HCT116 (cell line): Measurements from ENCODE around the gene KNL1. TPM values are rescaled to one million over a fixed set of nuclear protein-coding genes. Genes with fewer than 3 reads are reported as not detected.

Experiments used
- ATAC-seq: fragments of 200-7000 bp; cut with Tn5 transposase; 2 replicates; pipeline ENCODE4 v1.9.1; 2020; ENCODE audit warnings: mild to moderate bottlenecking, moderate library complexity
- BruUV-seq: library from RNA; stranded (reverse); fragments of 400-500 nt; replicated peaks from 2 replicates; lab custom pipeline; 2021; lab: Mats Ljungman, UMichigan
- CTCF ChIA-PET: fragments of 300-600 bp; sonication (Branson Sonifier 250); formaldehyde crosslinking; loops from one replicate; lab custom pipeline; 2021; ENCODE audit warnings: antibody characterized with exemption; lab: Charles Lee
- POLR2A ChIA-PET: fragments of 300-600, 350-600 bp; sonication (Branson Sonifier 250); formaldehyde crosslinking; loops from one replicate; lab custom pipeline; 2021; ENCODE audit warnings: antibody characterized with exemption; lab: Charles Lee
- RAD21 ChIA-PET, 2 experiments: fragments of 300-600 bp; sonication (Branson Sonifier 250); formaldehyde crosslinking; loops; one replicate each; lab custom pipeline; 2023; ENCODE audit warnings: low total read pairs in 2 of 2; ENCODE audit not compliant: uncharacterized antibody in 2 of 2, unreplicated experiment in 2 of 2, low non-redundant PET in 1 of 2; lab: Charles Lee
- DNase-seq: peaks from one replicate; pipeline ENCODE4 v3.0.0-alpha.2; 2010; ENCODE audit warnings: low read depth, low spot score
- H2AFZ ChIP-seq: fragments of 200-600 bp; shearing (Covaris generic), sonication (generic); 2 replicates; pipeline ENCODE4 v1.6.1; 2017; ENCODE audit warnings: low read depth, mixed run types, mixed read lengths, antibody characterized with exemption, low read length; ENCODE audit not compliant: poor library complexity, severe bottlenecking
- H3K27ac ChIP-seq: 2 replicates; pipeline ENCODE4 v1.5.1; 2012; ENCODE audit warnings: low read depth, low read length
- H3K27me3 ChIP-seq: fragments of 200-600 bp; sonication (generic); 2 replicates; pipeline ENCODE4 v1.6.1; 2016; ENCODE audit warnings: mixed run types, low read length, mixed read lengths; ENCODE audit not compliant: insufficient read depth
- H3K36me3 ChIP-seq, 2 experiments: fragments of 200-500 bp in 1 of 2; fragments of 200-600 bp in 1 of 2; sonication (Bioruptor generic) in 1 of 2; sonication (generic) in 1 of 2; 2 replicates each; pipeline versions ENCODE4 v1.5.1 to v1.6.1; 2014 to 2016; ENCODE audit warnings: low read length in 2 of 2, inconsistent platforms in 1 of 2, mixed read lengths in 1 of 2, mixed run types in 1 of 2; ENCODE audit not compliant: insufficient read depth in 2 of 2, control insufficient read depth in 1 of 2
- H3K4me1 ChIP-seq, 2 experiments: fragments of 200-600 bp in 1 of 2; sonication (generic) in 1 of 2; 2 replicates each; pipeline versions ENCODE4 v1.5.1 to v1.6.1; 2012 to 2017; ENCODE audit warnings: low read length in 2 of 2, inconsistent platforms in 1 of 2, mild to moderate bottlenecking in 1 of 2, mixed read lengths in 1 of 2, mixed run types in 1 of 2, moderate library complexity in 1 of 2; ENCODE audit not compliant: insufficient read depth in 2 of 2, control insufficient read depth in 1 of 2
- H3K4me2 ChIP-seq: fragments of 200-600 bp; sonication (generic); 2 replicates; pipeline ENCODE4 v1.6.1; 2017; ENCODE audit warnings: mixed run types, low read length, mixed read lengths
- H3K4me3 ChIP-seq, 2 experiments: fragments of 200-600 bp in 1 of 2; sonication (generic) in 1 of 2; replicated peaks in 1 of 2; 2 replicates each; pipeline ENCODE4 v1.5.1; 2011 to 2016; ENCODE audit warnings: low read length in 2 of 2, control low read depth in 1 of 2, low read depth in 1 of 2, mild to moderate bottlenecking in 1 of 2, mixed read lengths in 1 of 2, mixed run types in 1 of 2
- H3K79me2 ChIP-seq: fragments of 200-600 bp; sonication (generic); 2 replicates; pipeline ENCODE4 v1.6.1; 2017; ENCODE audit warnings: mild to moderate bottlenecking, mixed run types, low read length, moderate library complexity, mixed read lengths; ENCODE audit not compliant: insufficient read depth
- H3K9ac ChIP-seq: fragments of 200-600 bp; sonication (generic); 2 replicates; pipeline ENCODE4 v1.6.1; 2016; ENCODE audit warnings: low read length, mixed read lengths
- H3K9me2 ChIP-seq: fragments of 200-600 bp; sonication (generic), shearing (Covaris generic); 2 replicates; pipeline ENCODE4 v1.6.1; 2017; ENCODE audit warnings: mixed run types, mild to moderate bottlenecking, moderate library complexity; ENCODE audit not compliant: insufficient read depth
- H3K9me3 ChIP-seq, 2 experiments: fragments of 200-500 bp in 1 of 2; fragments of 200-600 bp in 1 of 2; sonication (Bioruptor generic) in 1 of 2; sonication (generic) in 1 of 2; 2 replicates each; pipeline ENCODE4 v1.6.1; 2014 to 2017; ENCODE audit warnings: low read length in 2 of 2, mixed read lengths in 2 of 2, inconsistent platforms in 1 of 2, low read depth in 1 of 2, mild to moderate bottlenecking in 1 of 2, mixed run types in 1 of 2, moderate library complexity in 1 of 2; ENCODE audit not compliant: control insufficient read depth in 1 of 2, insufficient read depth in 1 of 2
- H4K20me1 ChIP-seq: fragments of 200-600 bp; sonication (generic), shearing (Covaris generic); 2 replicates; pipeline ENCODE4 v1.6.1; 2017; ENCODE audit warnings: mixed run types, mild to moderate bottlenecking, moderate library complexity; ENCODE audit not compliant: insufficient read depth
- CTCF ChIP-seq, 3 experiments: fragments of 200-600 bp in 1 of 3; sonication (generic) in 1 of 3; IDR thresholded peaks in 2 of 3; conservative IDR thresholded peaks in 1 of 3; 2 replicates each; pipeline ENCODE4 v1.5.1; 2012 to 2017; ENCODE audit warnings: low read depth in 2 of 3, low read length in 2 of 3, antibody characterized with exemption in 1 of 3, borderline replicate concordance in 1 of 3, control low read depth in 1 of 3, mild to moderate bottlenecking in 1 of 3, mixed read lengths in 1 of 3, mixed run types in 1 of 3, moderate library complexity in 1 of 3; ENCODE audit not compliant: insufficient read depth in 1 of 3
- EGR1 ChIP-seq: IDR thresholded peaks from 2 replicates; pipeline ENCODE4 v1.6.1; 2012; ENCODE audit warnings: low read depth
- ELF1 ChIP-seq: IDR thresholded peaks from 2 replicates; pipeline ENCODE4 v1.6.1; 2012; ENCODE audit warnings: low read depth, borderline replicate concordance
- EZH2 ChIP-seq: fragments of 200-600 bp; sonication (generic); IDR thresholded peaks from 2 replicates; pipeline ENCODE4 v1.6.1; 2017; ENCODE audit warnings: antibody characterized with exemption, mixed run types
- EZH2phosphoT487 ChIP-seq: fragments of 200-600 bp; IDR thresholded peaks from 2 replicates; pipeline ENCODE4 v1.6.1; 2018; ENCODE audit warnings: antibody characterized with exemption, borderline replicate concordance
- POLR2A ChIP-seq: IDR thresholded peaks from 2 replicates; pipeline ENCODE4 v1.7.0; 2011; ENCODE audit warnings: borderline replicate concordance; ENCODE audit not compliant: insufficient read depth, insufficient read length; ENCODE audit errors: extremely low read depth
- REST ChIP-seq: IDR thresholded peaks from 2 replicates; pipeline ENCODE4 v1.6.1; 2012; ENCODE audit warnings: low read depth
- SRF ChIP-seq: IDR thresholded peaks from 2 replicates; pipeline ENCODE4 v1.6.1; 2012; ENCODE audit warnings: low read depth
- YY1 ChIP-seq: IDR thresholded peaks from 2 replicates; pipeline ENCODE4 v1.6.1; 2011; ENCODE audit warnings: low read length, low read depth, moderate library complexity, mild to moderate bottlenecking; ENCODE audit not compliant: insufficient replicate concordance; ENCODE audit errors: extremely low read depth
- ZBTB33 ChIP-seq: IDR thresholded peaks from 2 replicates; pipeline ENCODE4 v1.6.1; 2011; ENCODE audit warnings: mild to moderate bottlenecking, low read length, moderate library complexity; ENCODE audit not compliant: insufficient replicate concordance; ENCODE audit errors: extremely low read depth
- ZFX ChIP-seq: fragments of 450-650 bp; IDR thresholded peaks from 2 replicates; pipeline ENCODE4 v1.6.1; 2017
- ZNF274 ChIP-seq: fragments of 200-500 bp; sonication (Bioruptor generic); IDR thresholded peaks from 2 replicates; pipeline ENCODE4 v1.6.1; 2014; ENCODE audit warnings: mild to moderate bottlenecking, low read depth, low read length, inconsistent platforms
- intact Hi-C: fragments of 100-400 bp; cut with micrococcal nuclease; formaldehyde crosslinking; loops from 2 replicates; pipeline ENCODE4 v1.10.0; 2022
- total RNA-seq: library from RNA; stranded (reverse); gene quantifications from one replicate; pipeline ENCODE4 v1.2.1, GENCODE V29; 2021; ENCODE audit not compliant: unreplicated experiment

KNL1 gene
- total RNA-seq, 1 experiment from 2014 or later: 30.6 TPM

- no peak for TF ChIP-seq ZNF274
- no peak for TF ChIP-seq POLR2A
- no peak for TF ChIP-seq REST
- no peak for TF ChIP-seq YY1
These were observed 6.9 kb downstream of the KNL1 start (continued) for GRCh38 chr15:40600956-40601355.

- H3K4me1 ChIP-seq: no peaks in the 10 kb centered on the region
- H3K4me2 ChIP-seq: no peak overlapping the region
- H3K9me2 ChIP-seq: no peaks in the 10 kb centered on the region
- RAD21 ChIA-PET: no interaction called here
- no peak overlapping the region for H3K4me3 ChIP-seq
- no peak overlapping the region for H3K9ac ChIP-seq
- peaks cover 5 to 31% of the 10 kb centered on the region in 2 experiments for H3K36me3 ChIP-seq
- no TSS peak for BruUV-seq
- no peak for DNase-seq
- no peaks in the 10 kb centered on the region for H3K27me3 ChIP-seq
- no peak overlapping the region for H3K27ac ChIP-seq
- TF ChIP-seq EGR1 (no peak), ELF1 (no peak), EZH2 (no peak), EZH2phosphoT487 (no peak), ZBTB33 (no peak), SRF (no peak), ZFX (no peak), POLR2A (no peak), YY1 (no peak), CTCF (IDR thresholded peaks at IDR 0.05 in 2 of 3, conservative IDR thresholded peaks at IDR 0.05 in 1 of 3; ENCODE audit: borderline replicate concordance in 1 of 3, insufficient read depth in 1 of 3, low read depth in 2 of 3, low read length in 2 of 3) (no peak)
- ATAC-seq: no peak
- intact Hi-C loops: no loop called here
- CTCF ChIA-PET: interaction anchor here (1.6 kb wide), 1 partner anchor 14 kb away, joined by 5 read pairs; no protein-coding TSS in a partner anchor
- POLR2A ChIA-PET: no interaction called here
- H3K9me3 ChIP-seq: no peaks in the 10 kb centered on the region
- no peak overlapping the region for H2AFZ ChIP-seq
- H4K20me1 ChIP-seq: no peaks in the 10 kb centered on the region
- peaks cover 44% of the 10 kb centered on the region for H3K79me2 ChIP-seq
These were observed 9.9 kb downstream of the KNL1 start for GRCh38 chr15:40603935-40604334.
